Hematopoietic multipotent progenitor cell treated with erythropoietin and hydrocortisone succinate and interleukin-3 and kit ligand, for 17 days (in vitro differentiated cells): Measurements from ENCODE around the gene CCSER1.

ENCODE experiments used
- DNase-seq: peaks from one replicate; pipeline ENCODE4 v3.0.0-alpha.2; 2015; ENCODE audit warnings: low spot score

CCSER1 gene

DNA sequence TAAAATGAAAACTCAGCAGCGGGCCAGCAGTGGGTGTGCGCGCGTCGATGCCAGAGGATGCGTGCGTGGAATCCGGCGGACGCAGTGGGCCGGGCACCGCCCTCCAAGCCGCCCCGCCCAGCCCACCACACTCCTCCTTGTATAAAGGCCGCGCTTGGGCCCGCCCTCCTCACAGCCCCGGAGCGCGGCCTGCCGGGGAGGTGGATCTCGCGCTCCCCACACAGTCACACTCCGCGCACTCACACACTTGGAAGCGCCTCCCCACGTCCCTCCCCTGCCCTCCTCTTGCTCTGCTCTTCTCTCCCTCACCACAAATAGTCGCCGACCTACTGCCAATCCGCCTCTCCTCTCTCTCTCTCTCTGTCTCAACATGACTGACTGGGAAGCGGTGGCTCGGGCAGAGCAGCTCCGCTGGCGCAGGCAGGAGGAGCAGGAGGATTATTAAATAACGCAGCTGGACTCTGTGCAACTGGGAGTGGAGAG, at the start of gene CCSER1:
Gene CCSER1 (plus strand): TSS at position 172 of the 483 bp plus-strand sequence.
- no peak for DNase-seq

DNA sequence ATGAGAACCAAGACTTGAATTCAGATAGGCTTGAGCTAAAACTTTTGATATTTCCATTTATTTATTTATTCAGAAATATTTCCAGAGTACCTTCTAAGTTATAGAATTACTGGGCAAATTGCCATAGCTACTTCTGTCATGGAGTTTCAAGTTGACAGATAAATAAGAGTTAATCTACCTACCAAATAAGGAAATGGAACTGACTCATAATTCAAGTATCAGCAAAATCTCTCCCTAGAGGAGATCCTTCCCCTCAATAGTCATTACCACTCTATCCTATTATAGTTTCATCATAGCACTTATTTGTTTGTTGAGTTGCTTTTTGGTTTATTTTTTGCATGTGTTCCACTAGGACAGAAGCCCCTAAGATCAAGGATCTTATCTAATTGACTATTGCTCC, 48.8 kb upstream of the CCSER1 start:
- DNase-seq, result no peak

DNA sequence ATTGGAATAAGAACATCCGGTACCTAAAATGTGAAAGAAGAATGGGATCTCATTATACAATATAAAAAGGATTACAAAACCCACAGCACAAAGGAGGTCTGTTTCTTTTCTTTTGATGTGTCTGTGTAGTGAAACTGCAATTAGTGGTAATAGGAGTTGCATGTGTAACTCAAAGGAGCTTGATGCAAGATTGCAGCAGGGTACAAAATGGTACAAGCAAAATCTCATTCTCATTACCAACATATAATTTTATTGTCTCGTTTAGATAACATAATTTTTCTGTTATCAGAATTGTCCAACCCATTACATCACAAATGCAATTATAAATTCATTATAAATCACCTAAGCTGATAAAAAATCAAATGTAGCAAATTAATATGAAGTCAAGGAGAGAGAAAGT, 47.1 kb upstream of the CCSER1 start:
- no peak for DNase-seq

DNA sequence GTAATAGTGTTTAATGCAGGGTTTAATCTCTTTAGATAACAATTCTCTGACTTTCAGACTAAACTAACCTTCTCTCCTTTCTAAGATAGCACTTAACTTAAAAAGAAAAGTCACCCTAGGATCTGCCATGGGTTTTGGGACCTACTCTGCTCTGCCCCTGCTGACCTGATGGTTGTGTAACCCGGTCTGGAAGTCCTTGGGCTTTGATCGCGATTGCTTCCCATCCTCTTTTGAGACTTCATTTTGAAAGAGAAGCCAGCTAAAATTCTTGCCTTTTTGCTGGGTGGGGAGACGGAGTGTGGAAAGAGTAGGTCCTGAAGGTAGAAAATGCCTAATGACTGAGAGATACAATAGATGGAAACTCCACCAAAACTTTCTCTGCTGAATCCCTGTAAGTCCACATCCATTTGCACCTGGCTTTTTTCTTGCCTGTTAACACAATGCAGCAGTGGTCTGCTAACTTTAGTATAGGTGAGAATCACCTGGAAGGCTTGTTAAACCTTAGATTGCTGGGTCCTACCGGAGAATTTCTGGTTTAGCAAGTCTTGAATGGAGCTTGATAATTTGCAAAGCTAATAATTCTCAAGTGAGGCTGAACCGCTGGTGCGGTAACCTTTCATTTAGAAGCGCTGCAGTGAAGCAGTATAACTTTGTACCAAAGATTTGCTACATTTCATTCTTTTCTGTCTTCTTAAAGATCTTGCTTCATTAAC, 45.6 kb upstream of the CCSER1 start:
- no peak for DNase-seq

DNA sequence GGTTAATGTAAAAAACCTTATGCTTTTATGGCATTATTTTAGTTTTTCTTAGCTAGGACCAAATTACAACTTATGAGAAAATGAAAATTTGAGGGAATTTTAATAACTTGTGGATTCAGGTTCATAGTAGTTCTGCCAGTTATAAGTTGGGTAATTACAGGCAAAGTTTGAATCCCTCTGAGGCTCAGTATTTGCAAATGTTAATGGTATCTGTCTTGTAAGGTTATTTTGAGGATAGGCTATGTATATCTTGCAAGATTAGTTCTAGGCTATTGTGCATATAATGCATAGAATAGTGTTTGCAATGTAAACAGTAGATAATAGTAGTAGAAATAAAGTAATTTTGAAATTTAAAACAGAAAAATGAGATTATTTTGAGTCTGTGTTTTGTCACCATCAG, 44.7 kb upstream of the CCSER1 start:
- DNase-seq, result no peak

DNA sequence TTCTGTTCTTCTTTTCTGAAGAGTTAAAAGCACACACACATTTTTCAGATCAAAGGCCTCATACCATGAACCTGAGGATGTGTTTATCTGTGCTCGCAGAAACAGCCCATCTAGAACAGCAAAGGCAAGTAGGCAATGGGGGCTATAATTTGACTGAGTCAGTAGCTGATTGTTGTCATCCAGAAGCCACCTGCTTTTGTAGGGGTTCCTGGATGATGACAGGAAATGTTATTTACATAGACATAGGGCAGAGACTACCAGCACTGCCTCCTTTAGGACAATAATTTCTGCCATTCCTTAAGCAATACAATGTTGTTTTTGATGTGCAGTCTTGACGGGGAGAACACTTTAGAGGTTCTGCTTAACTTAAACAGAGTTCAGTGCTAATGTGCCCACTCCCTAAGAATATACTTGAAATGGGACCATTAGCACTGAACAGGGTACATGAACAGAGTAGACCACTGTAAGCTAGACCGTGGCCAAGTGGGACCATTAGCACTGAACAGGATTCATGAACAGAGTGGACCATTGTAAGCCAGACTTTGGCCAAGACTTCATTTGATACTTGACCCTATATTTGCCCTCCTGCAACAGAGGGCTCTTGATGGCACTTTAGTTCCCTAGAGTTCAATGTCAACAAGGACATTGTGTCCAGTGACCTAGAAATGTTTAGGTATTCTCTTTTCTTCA, 42.8 kb upstream of the CCSER1 start:
- DNase-seq, result no peak

DNA sequence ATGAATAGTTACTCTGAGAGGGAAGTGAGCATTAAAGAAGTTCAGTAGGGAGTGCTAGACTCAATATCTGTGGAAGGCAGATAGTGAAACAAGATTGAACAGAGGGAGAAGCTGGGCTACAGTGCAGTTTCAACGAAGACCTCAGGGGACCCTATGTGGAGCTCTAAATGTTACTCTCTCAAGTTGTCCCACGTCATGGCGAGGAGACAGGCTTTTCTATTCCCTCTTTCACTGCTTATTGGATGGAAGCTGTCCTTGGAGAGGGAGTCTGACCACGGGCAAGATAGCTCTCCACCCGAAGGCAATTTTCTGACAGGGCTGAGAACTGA, 42.3 kb upstream of the CCSER1 start:
- no peak for DNase-seq

DNA sequence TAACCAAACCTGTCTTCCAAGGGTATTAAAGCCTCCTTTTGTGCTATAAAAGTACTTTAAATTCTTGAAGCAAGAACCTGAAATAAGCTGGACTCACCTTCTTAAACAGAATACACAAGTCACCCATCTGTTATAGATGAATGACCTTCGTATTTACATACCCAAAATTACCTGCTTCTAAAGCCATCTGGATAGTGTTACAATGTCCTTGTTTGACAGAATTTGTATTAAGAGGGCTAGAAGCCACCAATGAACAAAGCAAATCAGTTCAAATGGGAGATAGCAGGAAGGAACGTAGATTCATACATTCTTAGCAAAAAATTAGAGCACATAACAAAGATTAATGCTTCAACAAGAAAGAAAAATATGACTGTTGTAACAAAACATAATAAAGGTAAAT, 33.7 kb upstream of the CCSER1 start:
- no peak for DNase-seq

DNA sequence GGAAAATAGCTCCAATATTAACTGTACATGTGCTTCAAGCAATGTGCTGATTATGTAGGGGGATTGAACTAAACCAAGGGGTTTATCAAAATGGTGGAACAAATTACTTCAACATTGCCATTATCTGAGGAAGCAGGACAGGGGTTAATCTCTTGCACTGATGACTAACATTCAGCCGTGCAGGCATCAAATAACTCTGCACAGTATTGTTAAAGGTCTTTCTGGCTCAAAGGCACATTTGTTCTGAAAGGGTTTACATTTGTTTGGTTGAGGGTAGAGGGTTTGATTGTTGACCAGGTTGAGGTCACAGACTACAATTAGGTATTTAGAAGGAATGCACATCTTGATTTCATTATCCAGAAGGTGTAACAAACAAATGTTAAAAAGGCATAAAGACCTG, 32.2 kb upstream of the CCSER1 start:
- no peak for DNase-seq

DNA sequence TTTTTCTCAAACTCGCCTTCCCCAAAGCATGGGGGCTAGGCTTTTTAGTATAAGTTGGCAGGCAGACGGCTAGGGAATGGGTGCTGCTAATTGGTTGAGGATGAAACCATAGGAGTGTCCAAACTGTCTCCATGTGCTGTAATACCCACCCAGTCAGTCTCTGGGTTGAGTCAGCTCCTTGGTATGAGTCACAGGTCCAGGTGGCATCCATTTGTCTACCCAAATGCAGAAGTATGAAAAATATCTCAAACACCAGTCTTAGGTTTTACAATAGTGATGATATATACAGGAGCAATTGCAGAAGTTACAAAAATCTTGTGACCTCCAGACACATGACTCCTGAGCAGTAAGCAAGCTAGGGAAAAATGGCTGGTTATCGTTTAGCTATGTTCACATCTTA, 27.4 kb upstream of the CCSER1 start:
- no peak for DNase-seq

DNA sequence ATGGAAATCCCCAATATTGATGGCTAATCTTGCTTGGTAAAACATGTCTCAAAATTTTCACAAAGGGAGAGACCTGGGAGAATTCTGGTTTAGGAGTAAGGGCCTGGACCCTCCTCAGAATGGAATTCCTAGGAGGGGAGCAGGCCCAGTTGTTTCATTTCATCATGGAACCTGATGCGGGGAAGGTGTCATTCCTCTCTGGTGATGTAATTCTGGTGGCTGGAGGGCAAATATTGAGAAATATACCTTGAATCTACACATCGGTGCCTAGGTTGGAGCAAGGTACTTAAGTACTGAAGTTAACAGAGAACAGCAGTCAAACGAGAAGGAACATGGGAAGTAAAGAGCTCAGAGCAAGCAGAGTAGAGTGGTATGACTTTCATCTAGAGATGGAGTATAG, 23.2 kb upstream of the CCSER1 start:
- no peak for DNase-seq

DNA sequence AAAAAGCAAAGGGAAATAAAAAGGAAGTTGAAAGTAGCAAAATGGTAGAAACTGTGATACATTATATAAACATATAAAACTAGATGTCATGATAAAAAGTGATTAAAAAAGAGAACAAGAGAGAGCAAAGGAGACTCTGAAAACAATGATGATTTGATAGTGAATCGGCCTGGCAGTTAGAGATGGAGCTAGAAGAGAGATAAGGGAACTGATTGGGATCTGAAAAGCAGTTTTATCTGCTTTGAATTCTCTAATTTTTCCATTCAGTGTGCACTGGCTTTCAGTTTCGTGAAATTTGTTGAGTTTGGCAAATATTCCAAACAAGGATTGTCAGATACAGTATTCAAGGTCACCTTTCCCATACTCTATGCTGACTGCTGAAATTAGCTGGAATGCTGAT, 21.9 kb upstream of the CCSER1 start:
- no peak for DNase-seq

DNA sequence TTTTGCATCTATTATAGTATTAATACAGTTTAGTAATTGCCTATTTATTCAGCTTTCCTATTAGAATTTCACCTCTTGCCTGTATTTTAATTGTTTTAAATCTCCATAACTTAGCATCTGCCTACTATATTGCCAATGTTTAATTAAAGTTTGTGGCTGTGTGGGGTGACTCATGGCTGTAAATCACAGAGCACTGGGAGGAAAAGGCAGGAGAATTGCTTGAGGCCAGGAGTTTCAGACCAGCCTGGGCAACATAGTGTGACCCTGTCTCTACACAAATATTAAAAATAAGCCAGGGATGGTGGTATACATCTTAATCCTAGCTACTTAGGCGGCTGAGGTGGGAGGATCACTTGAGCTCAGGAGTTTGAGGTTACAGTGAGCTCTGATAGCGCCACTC, 14.5 kb upstream of the CCSER1 start:
- DNase-seq, result no peak

DNA sequence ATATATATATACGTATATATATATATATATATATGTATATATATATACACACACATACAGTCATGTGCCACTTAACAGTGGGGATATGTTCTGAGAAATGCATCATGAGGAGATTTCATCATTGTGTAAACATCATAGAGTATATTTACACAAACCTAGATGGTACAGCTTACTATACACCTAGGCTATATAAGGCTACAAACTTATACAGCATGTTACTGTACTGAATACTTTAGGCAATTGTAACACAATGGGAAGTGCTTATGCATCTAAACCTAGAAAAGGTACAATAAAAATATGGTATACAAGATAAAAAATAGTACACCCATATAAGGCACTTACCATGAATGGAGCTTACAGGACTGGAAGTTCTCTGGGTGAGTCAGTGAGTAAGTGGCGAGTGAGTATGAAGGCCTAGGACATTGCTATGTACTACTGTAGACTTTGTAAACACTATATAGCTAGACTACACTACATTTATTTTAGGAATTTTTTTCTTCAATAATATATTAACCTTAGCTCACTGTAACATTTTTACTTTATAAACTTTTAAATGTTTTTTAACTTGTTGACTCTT, 13.2 kb upstream of the CCSER1 start:
- DNase-seq, result no peak

DNA sequence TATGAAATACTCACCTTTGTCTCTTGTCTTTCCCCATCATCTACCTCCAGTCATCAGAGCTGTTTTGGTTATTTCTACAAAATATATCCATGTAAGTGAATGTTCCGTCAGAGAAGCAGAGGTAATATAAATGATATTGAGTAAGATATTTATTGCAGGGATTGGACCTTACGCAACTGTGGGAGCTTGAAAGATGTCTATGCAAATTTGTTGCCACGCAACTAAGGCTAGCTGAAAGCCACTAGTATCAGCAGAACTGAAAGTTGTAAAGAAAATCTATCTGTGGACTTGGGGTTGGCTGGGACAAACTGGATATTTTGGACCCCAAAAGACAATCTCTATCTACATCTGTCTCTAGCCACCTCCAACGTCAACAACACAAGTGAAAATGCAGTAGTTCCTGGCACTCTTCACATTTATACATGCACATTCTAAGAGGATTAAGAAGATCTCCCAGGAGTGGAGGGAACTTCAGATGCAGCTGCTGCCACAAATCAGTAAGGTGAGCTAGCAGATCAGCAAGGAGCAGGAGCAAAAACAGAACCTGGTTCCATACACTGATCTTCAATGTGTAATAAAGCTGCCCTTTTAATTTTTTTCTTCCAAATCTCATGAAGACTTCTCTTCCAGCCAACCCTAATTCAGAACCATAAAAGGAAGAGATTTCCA, 8.5 kb upstream of the CCSER1 start:
- DNase-seq, result no peak

DNA sequence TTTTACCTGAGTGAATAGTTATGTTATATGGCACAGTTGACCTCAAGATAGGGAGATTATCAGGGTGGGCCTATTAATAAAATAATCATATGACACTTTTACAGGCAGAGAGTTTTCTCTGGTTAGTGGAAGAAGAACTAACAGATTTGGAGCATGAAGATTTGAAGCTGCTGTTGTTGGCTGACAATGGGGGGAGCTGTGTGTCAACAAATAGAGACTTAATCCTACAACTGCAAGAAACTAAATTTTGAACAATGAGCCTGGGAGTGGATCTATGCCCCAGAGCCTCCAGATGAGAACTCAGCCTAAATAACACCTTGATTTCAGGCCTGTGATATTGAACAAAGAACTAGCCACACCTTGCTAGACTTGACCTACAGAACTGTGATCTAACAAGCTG, 7.2 kb upstream of the CCSER1 start:
- DNase-seq, result no peak

DNA sequence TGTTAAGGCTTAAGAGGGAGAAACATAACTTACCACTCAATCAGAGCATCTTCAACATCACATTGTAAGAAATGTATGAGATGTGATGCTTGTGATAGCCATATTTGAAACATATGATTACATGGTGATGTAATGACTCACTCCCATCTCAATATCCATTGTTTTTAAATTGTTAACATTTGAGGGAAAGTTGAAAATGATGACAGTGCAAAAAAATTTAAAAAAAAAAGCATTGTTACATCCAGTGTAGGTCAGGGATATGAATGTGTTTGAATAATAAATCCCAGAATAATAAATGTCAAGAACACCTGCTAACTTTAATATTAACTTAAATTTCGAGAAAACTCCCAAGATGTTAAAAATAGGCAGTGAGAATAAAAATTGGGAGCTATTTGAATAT, 6.4 kb upstream of the CCSER1 start:
- DNase-seq, result no peak

DNA sequence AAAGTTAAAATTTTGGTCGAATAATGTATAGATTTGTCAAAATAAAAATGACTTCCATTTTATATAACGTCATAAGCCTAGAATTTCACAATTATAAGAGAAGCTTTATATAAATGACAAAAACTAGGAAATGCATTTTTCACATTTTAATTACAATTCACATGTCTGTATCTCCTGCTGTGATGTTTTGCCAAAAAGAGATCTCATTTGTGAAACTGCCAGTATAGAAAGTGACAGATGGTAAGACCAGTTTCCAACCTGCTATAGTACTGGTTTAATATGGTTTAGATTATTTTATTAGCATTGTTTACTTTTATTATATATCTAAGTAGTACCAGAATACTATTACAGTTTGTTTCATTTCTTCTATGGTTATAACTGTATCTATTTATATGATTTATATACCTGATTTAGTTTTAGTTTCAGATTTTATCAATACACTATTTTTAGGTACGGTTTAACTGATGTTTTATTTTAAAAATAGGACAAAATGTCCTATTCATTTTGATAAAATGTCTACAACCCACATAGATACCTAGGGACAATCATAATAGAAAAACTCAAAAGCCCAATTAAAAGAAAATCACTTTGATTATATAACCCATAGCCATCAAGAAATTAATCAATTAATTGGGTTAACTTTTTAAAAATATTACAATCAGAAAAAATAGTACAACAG, 5.4 kb upstream of the CCSER1 start:
- no peak for DNase-seq

DNA sequence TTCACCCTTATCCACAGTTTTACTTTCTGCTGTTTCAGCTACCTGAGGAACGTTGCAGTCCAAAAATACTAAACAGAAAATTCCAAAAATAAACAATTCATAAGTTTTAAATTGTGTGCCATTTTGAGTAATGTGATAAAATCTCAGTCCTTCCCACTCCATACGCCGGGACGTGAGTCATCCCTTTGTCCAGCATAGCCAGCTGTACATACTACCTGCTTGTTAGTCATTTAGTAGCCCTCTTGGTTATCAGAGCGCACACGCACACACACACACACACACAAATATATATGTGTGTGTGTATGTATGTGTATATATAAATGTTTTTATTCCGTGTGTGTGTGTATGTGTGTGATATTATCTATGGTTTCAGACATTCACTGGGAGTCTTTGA, 4.8 kb upstream of the CCSER1 start:
- DNase-seq, result no peak

DNA sequence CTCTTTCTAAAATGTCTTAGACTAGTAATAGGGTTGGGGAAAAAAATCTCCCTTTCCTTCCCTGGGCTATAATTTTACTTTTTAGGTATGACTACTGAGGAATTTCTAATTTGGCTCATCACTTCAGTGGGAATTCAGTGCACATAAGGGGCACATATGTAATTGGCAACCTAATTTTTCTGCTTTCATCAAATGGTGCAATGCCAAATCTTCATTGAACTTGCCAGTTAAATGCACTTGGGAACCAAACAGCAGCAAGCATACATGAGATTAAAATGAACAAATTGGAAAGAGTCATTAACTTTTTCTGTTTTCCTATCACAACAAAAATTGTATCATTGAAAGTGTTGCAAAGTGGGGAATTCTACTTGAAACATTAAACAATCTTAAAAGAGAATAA, 2.9 kb upstream of the CCSER1 start:
- DNase-seq, result no peak

DNA sequence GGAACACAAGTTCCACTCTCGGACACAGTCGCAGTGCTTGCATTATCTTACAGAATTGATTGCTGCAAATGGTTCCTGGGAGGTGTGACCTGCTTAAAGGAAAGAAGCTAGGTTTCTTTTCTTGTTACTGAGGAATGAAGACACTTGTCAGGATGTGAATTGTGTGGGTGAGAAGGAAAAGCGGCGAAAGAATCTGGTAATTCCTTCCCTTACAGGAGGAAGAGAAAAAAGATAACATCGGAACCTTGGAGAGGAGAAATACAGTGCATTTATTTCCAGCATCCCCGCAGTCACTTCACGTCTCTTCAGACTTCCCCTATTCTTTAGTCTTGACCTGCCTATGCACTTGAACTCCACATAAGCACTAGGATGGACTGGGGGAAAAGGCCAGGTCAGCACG, 389 bp upstream of the CCSER1 start:
- DNase-seq, result no peak

DNA sequence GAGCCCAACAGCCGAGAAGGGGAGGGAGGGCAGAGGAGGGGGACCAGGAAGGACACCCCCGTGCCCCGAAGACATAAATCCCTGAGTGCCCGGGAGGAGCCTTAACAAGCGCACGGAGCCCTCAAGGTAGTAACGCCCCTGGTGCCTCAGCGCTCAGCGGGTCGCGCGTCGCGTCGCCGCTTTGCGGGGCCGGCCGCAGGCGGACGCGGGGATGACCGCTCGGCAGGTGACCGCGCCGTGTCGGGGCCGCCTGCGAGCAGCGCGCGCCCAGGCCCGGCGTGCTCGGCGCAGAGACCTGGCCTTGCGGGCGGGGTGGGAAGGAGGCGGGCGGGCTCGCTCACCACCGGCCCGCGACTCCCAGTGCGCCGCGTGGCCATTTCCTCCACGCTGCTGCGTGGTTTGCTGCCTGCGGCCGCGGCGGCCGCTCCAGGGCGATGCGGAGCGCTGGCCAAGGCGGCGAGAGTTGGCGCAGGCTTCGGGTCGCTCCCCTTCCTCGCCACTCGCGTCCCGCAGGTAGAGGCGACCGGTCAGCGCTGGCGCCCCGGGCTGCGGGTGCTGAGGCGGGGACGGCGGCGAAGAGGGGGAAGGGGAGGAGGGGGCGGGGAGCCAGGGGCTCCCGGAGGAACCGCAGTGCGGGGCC, 632 bp downstream of the CCSER1 start:
- DNase-seq, result no peak
